ENCODE results near the gene COL4A4.

COL4A4 gene

DNA sequence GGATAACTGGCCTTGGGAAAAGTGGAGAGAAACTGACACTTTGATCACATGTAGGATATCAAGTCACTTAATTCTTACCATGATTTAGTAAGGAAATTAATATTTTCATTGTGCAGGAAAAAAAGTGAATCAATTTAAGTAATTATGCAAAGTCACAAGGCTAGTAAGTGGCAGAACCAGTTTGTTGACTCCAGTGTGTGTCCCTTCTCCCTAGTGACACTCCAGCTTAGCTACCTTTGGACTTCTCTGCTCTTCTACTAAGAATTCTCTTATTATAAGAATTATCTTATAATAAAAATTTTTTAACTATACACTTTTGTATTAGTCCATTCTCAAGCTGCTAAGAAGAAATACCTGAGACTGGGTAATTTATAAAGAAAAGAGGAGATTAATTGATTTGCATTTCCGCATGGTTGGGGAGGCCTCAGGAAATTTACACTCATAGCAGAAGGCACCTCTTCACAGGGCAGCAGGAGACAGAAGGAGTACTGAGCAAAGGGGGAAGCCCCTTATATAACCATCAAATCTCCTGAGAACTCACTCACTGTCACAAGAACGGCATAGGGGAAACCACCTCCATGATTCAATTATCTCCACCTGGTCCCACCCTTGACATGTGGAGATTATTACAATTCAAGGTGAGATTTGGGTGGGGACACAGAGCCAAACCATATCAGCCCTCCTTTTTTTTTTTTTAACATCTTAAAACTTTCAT, 13.6 kb downstream of the COL4A4 start:
- TF ChIP-seq, protein P1, sequence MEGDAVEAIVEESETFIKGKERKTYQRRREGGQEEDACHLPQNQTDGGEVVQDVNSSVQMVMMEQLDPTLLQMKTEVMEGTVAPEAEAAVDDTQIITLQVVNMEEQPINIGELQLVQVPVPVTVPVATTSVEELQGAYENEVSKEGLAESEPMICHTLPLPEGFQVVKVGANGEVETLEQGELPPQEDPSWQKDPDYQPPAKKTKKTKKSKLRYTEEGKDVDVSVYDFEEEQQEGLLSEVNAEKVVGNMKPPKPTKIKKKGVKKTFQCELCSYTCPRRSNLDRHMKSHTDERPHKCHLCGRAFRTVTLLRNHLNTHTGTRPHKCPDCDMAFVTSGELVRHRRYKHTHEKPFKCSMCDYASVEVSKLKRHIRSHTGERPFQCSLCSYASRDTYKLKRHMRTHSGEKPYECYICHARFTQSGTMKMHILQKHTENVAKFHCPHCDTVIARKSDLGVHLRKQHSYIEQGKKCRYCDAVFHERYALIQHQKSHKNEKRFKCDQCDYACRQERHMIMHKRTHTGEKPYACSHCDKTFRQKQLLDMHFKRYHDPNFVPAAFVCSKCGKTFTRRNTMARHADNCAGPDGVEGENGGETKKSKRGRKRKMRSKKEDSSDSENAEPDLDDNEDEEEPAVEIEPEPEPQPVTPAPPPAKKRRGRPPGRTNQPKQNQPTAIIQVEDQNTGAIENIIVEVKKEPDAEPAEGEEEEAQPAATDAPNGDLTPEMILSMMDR (conservative IDR thresholded peaks at IDR 0.05): no peak
- H3K27ac ChIP-seq: no peak overlapping the region

DNA sequence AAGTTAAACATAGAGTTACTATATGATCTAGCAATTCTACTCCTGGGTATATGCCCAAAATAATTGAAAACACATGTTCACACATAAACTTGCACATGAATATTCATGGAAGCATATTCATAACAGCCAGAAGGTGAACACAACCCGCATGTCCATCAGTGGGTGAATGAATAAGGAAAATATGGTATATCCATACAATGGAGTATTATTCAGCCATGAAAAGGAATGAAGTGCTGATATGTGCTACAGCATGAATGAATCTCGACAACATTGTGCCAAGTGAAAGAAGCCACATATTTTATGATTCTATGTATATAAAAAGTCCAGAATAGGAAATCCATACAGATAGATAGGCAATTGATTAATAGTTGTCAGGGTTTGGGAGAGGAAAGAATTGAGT, 15.9 kb downstream of the COL4A4 start:
- TF ChIP-seq, protein P1 (conservative IDR thresholded peaks at IDR 0.05): no peak

DNA sequence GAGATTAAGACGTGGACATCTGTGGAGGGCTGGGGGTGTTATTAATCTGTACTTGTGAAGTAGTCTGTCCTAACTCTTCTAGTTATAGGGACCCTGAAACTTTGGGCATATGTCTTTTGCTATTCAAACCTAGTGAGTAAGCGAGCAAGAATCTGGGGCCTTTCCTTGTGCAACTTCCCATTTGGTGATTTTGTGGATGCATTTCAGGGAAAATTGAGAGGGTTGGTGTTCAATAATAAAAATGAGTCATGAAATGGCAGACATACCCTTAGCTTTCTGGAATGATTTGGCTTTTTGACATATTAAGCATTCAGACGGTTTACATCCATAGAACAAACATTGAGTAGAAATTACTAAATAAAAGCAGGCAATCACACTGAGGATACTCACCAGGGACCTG, 17.0 kb downstream of the COL4A4 start:
- TF ChIP-seq, protein P1 (conservative IDR thresholded peaks at IDR 0.05): no peak
- H3K27ac ChIP-seq: no peak overlapping the region

More for the DNA sequence above, 15.9 kb downstream of the COL4A4 start:
- H3K27ac ChIP-seq: no peak overlapping the region

GRCh38 chr2:227146456-227146855, 17.5 kb downstream of the COL4A4 start:
- TF ChIP-seq, protein P1 (conservative IDR thresholded peaks at IDR 0.05): no peak
- no peak overlapping the region for H3K27ac ChIP-seq

GRCh38 chr2:227143895-227144294, 20.1 kb downstream of the COL4A4 start:
- no peak overlapping the region for H3K27ac ChIP-seq

DNA sequence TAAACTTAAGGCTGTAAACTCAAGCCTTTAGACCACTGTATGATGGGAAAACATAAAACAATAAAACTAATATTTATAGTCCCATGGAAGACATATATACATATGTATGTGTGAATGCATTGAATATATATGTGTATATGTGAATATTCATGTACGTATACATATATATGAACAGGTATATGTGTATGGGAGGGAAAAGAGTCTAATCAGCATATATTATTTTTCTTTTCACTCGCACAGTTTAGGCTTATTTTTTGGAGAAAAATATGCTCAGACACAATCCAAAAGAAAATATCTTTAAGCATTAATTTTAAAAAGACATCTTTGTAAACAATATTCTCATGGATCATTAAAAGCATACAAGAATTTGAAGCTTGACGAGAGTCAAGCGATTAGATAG, 22.7 kb downstream of the COL4A4 start:
- TF ChIP-seq, protein P1 (conservative IDR thresholded peaks at IDR 0.05): no peak
- H3K27ac ChIP-seq: no peak overlapping the region

More at GRCh38 chr2:227143895-227144294, 20.1 kb downstream of the COL4A4 start:
- TF ChIP-seq, protein P1 (conservative IDR thresholded peaks at IDR 0.05): no peak

GRCh38 chr2:227134591-227134990, 29.4 kb downstream of the COL4A4 start:
- TF ChIP-seq, protein P1 (conservative IDR thresholded peaks at IDR 0.05): no peak
- no peak overlapping the region for H3K27ac ChIP-seq

All from VCaP (cell line).